H1 (cell line): ENCODE data around the gene IRX4.

Source experiments
- CHD2 ChIP-seq: IDR thresholded peaks from 2 replicates; pipeline ENCODE4 v1.6.1; 2012; ENCODE audit warnings: low read length, improper control_type of control experiment
- CTCF ChIP-seq, 3 experiments: IDR thresholded peaks; 1 replicate in 2 of 3; 2 replicates in 1 of 3; pipeline versions ENCODE4 v1.5.1 to v1.6.1; 2011; ENCODE audit warnings: low read length in 3 of 3, mild to moderate bottlenecking in 3 of 3, inconsistent platforms in 2 of 3, low read depth in 1 of 3, moderate library complexity in 1 of 3; ENCODE audit not compliant: insufficient read depth in 1 of 3; ENCODE audit errors: control extremely low read depth in 1 of 3
- KDM5A ChIP-seq: fragments of 200-600 bp; IDR thresholded peaks from 2 replicates; pipeline ENCODE4 v1.7.1; 2012; ENCODE audit warnings: mild to moderate bottlenecking, low read length, inconsistent platforms, mixed read lengths
- POLR2AphosphoS5 ChIP-seq: IDR thresholded peaks from 2 replicates; pipeline ENCODE4 v1.6.1; 2011; ENCODE audit warnings: low read depth, low read length
- RNF2 ChIP-seq: fragments of 200-900, 300-1000 bp; sonication (generic); IDR thresholded peaks from 2 replicates; pipeline ENCODE4 v1.7.1; 2016; ENCODE audit warnings: borderline replicate concordance, low read depth, mild to moderate bottlenecking, antibody characterized with exemption, low read length; ENCODE audit not compliant: poor library complexity, severe bottlenecking; ENCODE audit errors: missing control alignments
- SUZ12 ChIP-seq: fragments of 200-600 bp; sonication (generic); IDR thresholded peaks from 2 replicates; pipeline ENCODE4 v1.6.1; 2012; ENCODE audit warnings: mild to moderate bottlenecking, inconsistent platforms, low read length, moderate library complexity, mixed read lengths
- USF2 ChIP-seq: IDR thresholded peaks from 2 replicates; pipeline ENCODE4 v1.6.1; 2011; ENCODE audit warnings: low read length, improper control_type of control experiment
- ZNF274 ChIP-seq: IDR thresholded peaks from 2 replicates; pipeline ENCODE4 v1.7.0; 2012; ENCODE audit warnings: low read length, borderline replicate concordance; ENCODE audit errors: extremely low read depth

GRCh38 chr5:1911773-1912235 is 29.1 kb upstream of the IRX4 start:
- TF ChIP-seq SUZ12 (no peak), CHD2 (no peak), USF2 (no peak), ZNF274 (no peak), RNF2 (no peak), CTCF (IDR thresholded peaks at IDR 0.05; ENCODE audit: control extremely low read depth in 1 of 3, insufficient read depth in 1 of 3, low read depth in 1 of 3, low read length in 3 of 3) (no peak), KDM5A (no peak), POLR2AphosphoS5 (no peak)
